Measurements from ENCODE around the gene ACTL7A.
"Not testable (repeated sequence)": the region's sequence is repeated elsewhere in the genome, so short reads cannot be mapped to it uniquely, and the experiment has no call there.

Gene ACTL7A

DNA sequence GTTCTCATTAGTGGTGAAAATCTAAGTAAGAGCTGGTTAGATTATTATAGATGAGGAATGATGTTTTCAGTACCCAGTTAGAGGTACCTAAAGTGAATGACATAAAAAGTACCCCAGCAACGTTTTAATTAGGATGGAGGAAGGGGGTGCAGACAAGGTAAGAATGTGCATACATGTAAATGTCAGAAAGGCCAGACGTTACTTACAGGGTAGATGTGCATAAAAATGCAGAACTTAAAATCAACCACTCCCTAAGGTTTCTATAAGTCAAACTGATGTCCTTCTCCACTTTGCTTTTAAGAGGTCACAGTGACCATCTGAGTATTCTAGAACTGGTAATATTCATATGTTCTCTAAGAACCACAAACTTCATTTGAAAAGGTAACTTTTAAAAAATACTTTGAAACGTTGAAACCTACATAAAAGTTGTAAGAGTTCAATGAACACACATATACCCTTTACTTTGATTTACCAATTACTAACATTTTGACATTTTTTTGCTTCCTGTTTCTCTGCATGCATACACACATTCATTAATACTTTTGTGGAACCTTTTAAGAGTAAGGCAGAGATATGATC lies 18.8 kb downstream of the ACTL7A start:
- DNase-seq (ENCODE audit: low spot score): no peak

- DNase-seq (ENCODE audit: low spot score): no peak
These were observed 20.2 kb downstream of the ACTL7A start for GRCh38 chr9:108882052-108882888.

- no peak for DNase-seq (ENCODE audit: low spot score)
These were observed 21.0 kb downstream of the ACTL7A start for GRCh38 chr9:108883085-108883484.

DNA sequence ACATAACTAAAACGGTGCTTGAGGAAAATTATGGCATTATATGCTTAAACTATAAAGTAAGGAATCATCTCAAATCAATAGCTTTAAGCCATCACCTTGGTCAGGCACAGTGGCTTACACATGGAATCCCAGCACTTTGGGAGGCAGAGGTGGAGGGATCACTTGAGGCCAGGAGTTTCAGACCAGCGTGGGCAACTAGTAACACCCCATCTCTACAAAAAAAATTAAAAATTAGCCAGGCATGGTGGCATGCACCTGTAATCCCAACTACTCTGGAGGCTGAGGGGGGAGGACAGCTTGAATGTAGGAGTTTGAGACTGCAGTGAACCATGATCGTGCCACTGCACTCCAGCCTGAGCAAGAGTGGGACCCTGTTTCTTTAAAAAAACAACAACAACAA lies 22.6 kb downstream of the ACTL7A start:
- DNase-seq (ENCODE audit: low spot score): no peak

DNA sequence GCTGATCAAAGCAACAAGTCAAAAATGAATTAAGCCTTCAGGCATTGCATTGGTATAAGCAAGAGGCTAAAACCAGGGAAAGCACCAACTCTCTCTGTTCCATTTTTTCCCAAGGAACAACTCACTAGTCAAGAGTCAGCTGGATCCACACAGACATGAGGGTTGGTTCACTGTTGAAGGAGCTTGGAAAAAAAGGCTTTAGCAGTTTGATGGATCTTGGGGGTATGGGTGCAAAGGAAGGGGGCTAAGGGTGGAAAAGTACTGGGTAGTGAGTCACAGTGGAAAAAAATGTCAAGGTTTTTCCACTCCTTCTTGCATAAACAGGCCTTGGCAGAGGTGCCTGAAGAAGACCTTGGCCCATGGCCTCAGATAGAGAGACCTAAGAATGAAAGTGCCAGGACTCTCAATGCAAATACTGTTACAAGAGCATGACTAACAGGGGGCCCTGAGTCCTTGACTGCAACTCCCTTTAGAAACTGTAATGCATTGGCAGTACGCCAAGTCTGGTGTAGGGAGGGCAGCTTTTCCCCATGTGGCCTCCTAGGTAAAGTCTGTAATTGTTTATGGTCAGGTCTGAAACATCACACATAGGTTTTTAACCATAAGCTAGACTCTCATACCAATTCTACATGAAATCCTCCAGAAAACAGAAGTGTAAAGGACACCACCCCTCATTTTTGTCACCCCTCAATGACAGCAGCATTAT lies 23.7 kb downstream of the ACTL7A start:
- peak; percentile 59 for DNase-seq (ENCODE audit: low spot score)

- not testable (repeated sequence) for DNase-seq (ENCODE audit: low spot score)
These were observed 24.7 kb downstream of the ACTL7A start for GRCh38 chr9:108886594-108887271.

DNA sequence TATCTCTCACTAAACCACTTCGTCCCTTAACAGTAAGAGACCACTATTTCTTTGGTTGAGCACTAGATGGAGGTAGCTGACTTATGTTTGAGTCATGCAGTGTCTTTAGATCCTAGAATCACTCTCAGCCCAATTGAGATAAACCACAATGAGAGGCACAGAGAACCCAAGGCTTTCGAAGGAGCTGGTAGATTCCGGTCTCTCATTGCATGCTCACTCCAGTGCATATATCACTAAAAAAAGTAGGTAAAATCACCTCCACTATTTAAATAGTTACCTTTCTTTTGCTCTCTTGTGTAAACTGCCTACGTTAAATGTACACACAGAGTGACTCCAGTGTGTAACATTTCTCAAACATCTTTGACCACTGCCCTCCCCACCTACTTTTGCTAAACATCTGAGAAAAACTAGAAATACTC lies 27.6 kb downstream of the ACTL7A start:
- peak; percentile 34 for DNase-seq (ENCODE audit: low spot score)

GRCh38 chr9:108894225-108894997 lies 32.3 kb downstream of the ACTL7A start:
- DNase-seq (ENCODE audit: low spot score): no peak

DNA sequence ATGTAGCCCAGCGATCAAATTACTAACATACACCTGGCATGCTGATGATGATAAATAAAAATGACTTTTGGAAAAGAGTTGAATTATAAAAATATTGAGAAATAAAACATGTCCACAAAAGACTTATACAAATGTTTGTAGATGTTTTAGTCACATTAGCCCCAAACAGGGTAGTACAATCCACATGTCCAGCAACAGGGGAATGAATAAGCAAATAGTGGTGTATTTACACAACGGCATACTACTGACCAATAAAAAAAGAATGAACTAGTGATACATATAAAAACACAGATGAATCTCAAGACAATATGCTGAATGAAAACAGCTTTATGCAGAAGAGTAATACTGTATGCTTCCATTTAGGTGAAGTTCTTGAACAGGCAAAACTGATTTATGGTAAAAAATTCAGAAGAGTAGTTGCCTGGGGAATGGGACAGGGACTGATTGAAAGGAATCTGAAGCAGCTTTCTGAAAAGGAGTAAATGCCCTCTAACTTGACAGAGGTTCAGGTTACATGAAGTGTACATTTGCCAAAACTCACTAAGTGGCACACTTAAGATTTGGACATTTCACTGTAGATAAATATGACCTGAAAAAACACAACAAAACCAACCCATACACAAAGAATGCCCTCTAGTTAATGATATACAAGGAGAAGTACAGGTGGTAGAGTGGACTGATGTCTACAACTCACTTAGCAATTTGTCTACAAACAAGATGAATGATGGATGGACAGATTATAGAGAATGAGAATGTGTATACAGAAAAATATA lies 35.4 kb downstream of the ACTL7A start:
- DNase-seq (ENCODE audit: low spot score): no peak

DNA sequence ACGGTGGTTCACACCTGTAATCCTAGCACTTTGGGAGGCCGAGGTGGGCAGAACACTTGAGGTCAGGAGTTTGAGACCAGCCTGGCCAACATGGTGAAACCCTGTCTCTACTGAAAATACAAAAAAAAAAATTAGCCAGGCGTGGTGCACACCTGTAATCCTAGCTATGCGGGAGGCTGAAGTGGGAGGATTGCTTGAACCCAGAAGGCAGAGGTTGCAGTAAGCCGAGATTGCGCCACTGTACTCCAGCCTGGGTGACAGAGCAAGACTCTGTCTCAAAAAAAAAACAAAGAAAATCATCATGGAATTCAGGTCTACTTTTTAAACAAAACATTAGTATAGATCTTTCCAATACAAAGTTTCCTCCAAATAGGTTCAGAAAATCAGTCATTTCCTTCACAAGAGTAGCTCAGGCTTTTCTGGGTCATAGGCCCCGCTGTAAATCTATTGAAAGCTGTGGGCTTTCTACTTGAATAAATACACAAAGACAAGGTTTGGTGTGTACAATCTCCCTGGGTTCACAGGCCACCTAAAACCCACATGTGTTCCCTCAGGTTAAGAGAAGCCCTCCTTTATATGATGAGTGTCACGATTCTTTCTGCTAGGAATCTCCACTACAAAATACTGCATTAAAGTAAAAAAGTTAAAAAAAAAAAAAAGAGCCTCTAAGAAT lies 37.1 kb downstream of the ACTL7A start:
- not testable (repeated sequence) for DNase-seq (ENCODE audit: low spot score)

DNA sequence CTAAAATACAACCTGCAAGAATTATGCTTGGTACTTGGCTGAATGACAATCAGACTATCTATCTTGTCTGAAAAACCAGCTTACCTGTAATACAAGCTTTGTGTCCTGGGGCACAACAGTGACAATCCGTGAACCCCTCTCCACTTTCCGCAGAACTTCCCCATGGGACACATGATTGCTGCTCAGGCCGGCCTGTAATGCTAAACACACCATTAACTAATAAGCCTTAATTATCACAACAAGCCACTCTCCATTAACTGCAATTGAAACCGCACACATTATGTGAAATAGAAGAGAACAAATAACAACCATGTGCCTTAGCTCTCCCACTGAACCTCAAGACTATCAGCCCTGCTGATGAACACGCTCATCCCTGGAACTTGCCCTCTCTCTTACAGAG lies 38.1 kb downstream of the ACTL7A start:
- DNase-seq (ENCODE audit: low spot score): no peak

DNA sequence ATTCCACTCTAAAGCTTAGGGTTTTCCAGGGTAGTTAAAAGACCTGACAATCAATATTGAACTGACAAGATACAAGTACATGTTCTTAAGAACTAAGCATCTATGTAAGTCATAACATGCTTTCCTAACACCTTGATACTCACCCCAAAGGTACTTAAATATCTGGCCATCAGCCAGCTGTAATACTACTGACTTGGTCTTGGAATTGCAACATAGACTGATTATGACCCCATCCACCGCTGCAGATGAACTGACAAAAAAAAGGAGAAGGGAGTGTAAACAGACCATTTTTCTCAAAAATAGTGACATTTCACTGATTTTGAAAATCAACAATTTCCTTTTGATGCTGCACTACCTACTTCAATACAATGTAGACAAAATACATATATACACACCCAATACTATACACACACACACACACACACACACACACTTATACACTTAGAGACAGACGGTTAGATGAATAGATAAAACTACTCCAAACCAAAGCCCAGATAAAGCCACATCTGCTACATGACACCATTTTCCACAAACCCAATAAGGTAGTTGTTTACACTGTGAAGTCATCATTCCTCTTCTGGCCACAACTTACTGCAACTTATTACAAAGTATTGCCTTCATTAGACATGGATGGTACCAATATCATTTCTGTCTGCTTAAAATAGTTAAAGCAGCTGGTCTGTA lies 41.5 kb downstream of the ACTL7A start:
- DNase-seq (ENCODE audit: low spot score): no peak

DNA sequence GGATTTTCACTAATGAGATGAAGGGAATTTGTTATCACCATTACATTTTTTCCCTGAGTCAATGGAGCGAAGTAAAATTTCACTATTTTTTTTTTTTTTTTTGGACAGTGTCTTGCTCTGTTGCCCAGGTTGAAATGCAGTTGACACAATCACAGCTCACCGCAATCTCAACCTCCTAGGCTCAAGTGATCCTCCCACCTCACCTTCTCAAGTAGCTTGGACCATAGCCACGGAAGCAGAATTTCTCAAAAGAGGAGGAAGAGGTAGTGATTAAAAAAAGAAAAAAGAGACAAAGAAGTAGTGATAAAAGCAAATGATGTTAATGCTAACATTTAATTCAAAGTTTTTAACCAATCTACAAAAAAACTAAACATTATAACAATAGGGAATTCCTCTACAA lies 42.1 kb downstream of the ACTL7A start:
- no peak for DNase-seq (ENCODE audit: low spot score)

DNA sequence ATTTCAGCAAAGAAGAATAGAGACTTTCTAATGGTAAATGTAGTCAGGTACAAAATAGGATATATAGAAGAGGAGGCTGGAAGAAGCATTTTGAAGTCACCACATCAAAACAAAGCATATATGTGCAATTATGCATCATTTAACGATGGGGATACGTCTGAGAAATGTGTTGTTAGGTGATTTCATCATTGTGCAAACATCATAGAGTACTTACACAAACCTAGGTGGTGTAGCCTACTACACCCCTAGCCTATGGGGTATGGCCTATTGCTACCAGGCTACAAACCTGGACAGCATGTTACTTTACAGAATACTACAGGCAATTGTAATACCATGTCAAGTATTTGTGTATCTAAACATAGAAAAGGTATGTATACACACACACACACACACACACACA lies 43.4 kb downstream of the ACTL7A start:
- no peak for DNase-seq (ENCODE audit: low spot score)

GRCh38 chr9:108910402-108910801 lies 48.3 kb downstream of the ACTL7A start:
- DNase-seq (ENCODE audit: low spot score): no peak

- no peak for DNase-seq (ENCODE audit: low spot score)
These were observed 48.8 kb downstream of the ACTL7A start for GRCh38 chr9:108910914-108911313.

DNA sequence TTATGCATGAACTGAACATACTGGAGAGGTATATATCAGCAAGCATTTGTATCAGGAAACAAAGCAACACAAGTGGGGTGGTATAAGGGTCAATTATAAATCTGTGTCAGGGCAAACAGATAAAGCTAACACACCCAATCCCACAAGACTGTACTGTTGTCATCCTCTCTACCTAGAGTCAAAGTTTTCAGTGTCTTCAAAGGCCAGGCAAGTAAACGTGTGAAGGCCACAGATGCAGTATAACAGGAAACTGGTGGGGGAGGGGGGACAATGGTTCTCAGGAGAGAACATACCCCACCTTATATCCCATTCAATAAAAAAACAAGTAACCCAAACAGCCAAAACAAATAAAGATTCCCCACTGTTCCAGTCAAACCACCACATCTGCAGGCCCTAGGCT lies 49.8 kb downstream of the ACTL7A start:
- no peak for DNase-seq (ENCODE audit: low spot score)

Data from SW480 (cell line).